ENCODE results near the gene FBXW7.

Gene FBXW7

GRCh38 chr4:152382057-152382785 lies 153.7 kb downstream of the FBXW7 start:
- no peak overlapping the region for H3K4me3 ChIP-seq (ENCODE audit: low read depth, low read length)
- TF ChIP-seq CTCF (IDR thresholded peaks at IDR 0.05; ENCODE audit: low read depth, low read length), result no peak
- TF ChIP-seq MAX (IDR thresholded peaks at IDR 0.05; ENCODE audit: low read depth, low read length), result no peak
- no peak for DNase-seq (ENCODE audit: low read depth)

- TF ChIP-seq MYC (IDR thresholded peaks at IDR 0.05; ENCODE audit: low read depth, low read length) (no peak), POLR2A (IDR thresholded peaks at IDR 0.05; ENCODE audit: extremely low read depth, insufficient read length) (no peak), MAX (IDR thresholded peaks at IDR 0.05; ENCODE audit: low read depth, low read length) (no peak)
- DNase-seq (ENCODE audit: low read depth), result no peak
- no peak overlapping the region for H3K4me3 ChIP-seq (ENCODE audit: low read depth, low read length)
Measured at GRCh38 chr4:152380919-152381318, 155.0 kb downstream of the FBXW7 start.

GRCh38 chr4:152380185-152380584 lies 155.7 kb downstream of the FBXW7 start:
- DNase-seq (ENCODE audit: low read depth), result no peak
- H3K4me3 ChIP-seq (ENCODE audit: low read depth, low read length), result no peak overlapping the region
- TF ChIP-seq MAX (IDR thresholded peaks at IDR 0.05; ENCODE audit: low read depth, low read length) (no peak), CTCF (IDR thresholded peaks at IDR 0.05; ENCODE audit: low read depth, low read length) (no peak), POLR2A (IDR thresholded peaks at IDR 0.05; ENCODE audit: extremely low read depth, insufficient read length) (no peak), MYC (IDR thresholded peaks at IDR 0.05; ENCODE audit: low read depth, low read length) (no peak)

- no peak for TF ChIP-seq POLR2A (IDR thresholded peaks at IDR 0.05; ENCODE audit: extremely low read depth, insufficient read length)
- TF ChIP-seq MAX (IDR thresholded peaks at IDR 0.05; ENCODE audit: low read depth, low read length), result no peak
- no peak for TF ChIP-seq CTCF (IDR thresholded peaks at IDR 0.05; ENCODE audit: low read depth, low read length)
- TF ChIP-seq MYC (IDR thresholded peaks at IDR 0.05; ENCODE audit: low read depth, low read length), result no peak
- no peak overlapping the region for H3K4me3 ChIP-seq (ENCODE audit: low read depth, low read length)
- DNase-seq (ENCODE audit: low read depth), result no peak
Measured at GRCh38 chr4:152374606-152375285, 161.1 kb downstream of the FBXW7 start.

- TF ChIP-seq MAX (IDR thresholded peaks at IDR 0.05; ENCODE audit: low read depth, low read length) (no peak), CTCF (IDR thresholded peaks at IDR 0.05; ENCODE audit: low read depth, low read length) (no peak), MYC (IDR thresholded peaks at IDR 0.05; ENCODE audit: low read depth, low read length) (no peak), POLR2A (IDR thresholded peaks at IDR 0.05; ENCODE audit: extremely low read depth, insufficient read length) (no peak)
- no peak for DNase-seq (ENCODE audit: low read depth)
- no peak overlapping the region for H3K4me3 ChIP-seq (ENCODE audit: low read depth, low read length)
Measured at GRCh38 chr4:152374153-152374552, 161.7 kb downstream of the FBXW7 start.

GRCh38 chr4:152372444-152372843 lies 163.4 kb downstream of the FBXW7 start:
- H3K4me3 ChIP-seq (ENCODE audit: low read depth, low read length), result no peak overlapping the region
- no peak for DNase-seq (ENCODE audit: low read depth)
- TF ChIP-seq MAX (IDR thresholded peaks at IDR 0.05; ENCODE audit: low read depth, low read length), result no peak

All from NB4 (cell line).